Measurements from ENCODE around the gene HPCA.

GRCh38 chr1:32893198-32894018 lies 7.1 kb downstream of the HPCA start:
- TF ChIP-seq POLR2AphosphoS5 (IDR thresholded peaks at IDR 0.05; ENCODE audit: low read depth, low read length): no peak
- no peak for TF ChIP-seq PAX8 (CRISPR knock-in tag; IDR thresholded peaks at IDR 0.05; ENCODE audit: borderline replicate concordance)
- no peak for TF ChIP-seq ZNF484 (CRISPR knock-in tag; IDR thresholded peaks at IDR 0.05; ENCODE audit: borderline replicate concordance, low read depth)
- TF ChIP-seq, protein P1, sequence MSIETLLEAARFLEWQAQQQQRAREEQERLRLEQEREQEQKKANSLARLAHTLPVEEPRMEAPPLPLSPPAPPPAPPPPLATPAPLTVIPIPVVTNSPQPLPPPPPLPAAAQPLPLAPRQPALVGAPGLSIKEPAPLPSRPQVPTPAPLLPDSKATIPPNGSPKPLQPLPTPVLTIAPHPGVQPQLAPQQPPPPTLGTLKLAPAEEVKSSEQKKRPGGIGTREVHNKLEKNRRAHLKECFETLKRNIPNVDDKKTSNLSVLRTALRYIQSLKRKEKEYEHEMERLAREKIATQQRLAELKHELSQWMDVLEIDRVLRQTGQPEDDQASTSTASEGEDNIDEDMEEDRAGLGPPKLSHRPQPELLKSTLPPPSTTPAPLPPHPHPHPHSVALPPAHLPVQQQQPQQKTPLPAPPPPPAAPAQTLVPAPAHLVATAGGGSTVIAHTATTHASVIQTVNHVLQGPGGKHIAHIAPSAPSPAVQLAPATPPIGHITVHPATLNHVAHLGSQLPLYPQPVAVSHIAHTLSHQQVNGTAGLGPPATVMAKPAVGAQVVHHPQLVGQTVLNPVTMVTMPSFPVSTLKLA (IDR thresholded peaks at IDR 0.05): no peak
- no peak for TF ChIP-seq ZBTB43 (CRISPR knock-in tag; conservative IDR thresholded peaks at IDR 0.05)
- no peak for TF ChIP-seq ARID3A (IDR thresholded peaks at IDR 0.05; ENCODE audit: low read depth, low read length)
- no peak for TF ChIP-seq ARHGAP35 (CRISPR knock-in tag; IDR thresholded peaks at IDR 0.05; ENCODE audit: borderline replicate concordance)
- TF ChIP-seq ZNF263 (CRISPR knock-in tag; IDR thresholded peaks at IDR 0.05): no peak
- no peak for TF ChIP-seq CEBPB (IDR thresholded peaks at IDR 0.05; ENCODE audit: borderline replicate concordance, low read depth, low read length)
- TF ChIP-seq MZF1 (CRISPR knock-in tag; IDR thresholded peaks at IDR 0.05; ENCODE audit: borderline replicate concordance): no peak
- TF ChIP-seq ERF (CRISPR knock-in tag; IDR thresholded peaks at IDR 0.05): no peak
- no peak for TF ChIP-seq ZFP36L2 (CRISPR knock-in tag; IDR thresholded peaks at IDR 0.05)
- no peak for TF ChIP-seq HDAC1 (CRISPR knock-in tag; IDR thresholded peaks at IDR 0.05)
